HepG2 (cell line): Measurements from ENCODE around the gene GRPEL2. TPM values are rescaled to one million over a fixed set of nuclear protein-coding genes. Genes with fewer than 3 reads are reported as not detected.

ENCODE experiments used
- ATAC-seq: fragments of 200-7000 bp; cut with Tn5 transposase; 3 replicates; pipeline ENCODE4 v1.9.1; 2020; ENCODE audit warnings: mild to moderate bottlenecking, moderate library complexity
- BruUV-seq: library from RNA; stranded (reverse); fragments of 400-500 nt; replicated peaks from 2 replicates; lab custom pipeline; 2021; lab: Mats Ljungman, UMichigan
- CTCF ChIA-PET: fragments of 300-600 bp; formaldehyde crosslinking; extraction: SDS; loops from one replicate; lab custom pipeline; 2021; ENCODE audit warnings: low total read pairs, inconsistent platforms, low intra/inter-chr PET ratio; lab: Yijun Ruan, JAX
- POLR2A ChIA-PET: fragments of 350-600 bp; sonication (Branson Sonifier 250); formaldehyde crosslinking; loops from one replicate; lab custom pipeline; 2020; ENCODE audit warnings: antibody characterized with exemption, inconsistent platforms; lab: Yijun Ruan, JAX
- DNase-seq: peaks from one replicate; pipeline ENCODE4 v3.0.0-alpha.2; 2015; ENCODE audit warnings: low spot score
- FAIRE-seq: peaks from 3 replicates; lab custom pipeline; 2011; peaks lifted over from hg19 to GRCh38; lab: Jason Lieb, UNC
- H2AFZ ChIP-seq: one replicate; pipeline ENCODE4 v1.6.1; 2011; ENCODE audit warnings: low read length, inconsistent platforms
- H3K27ac ChIP-seq: fragments of 300-600 bp; 3 replicates; pipeline ENCODE4 v1.8.0; 2011; ENCODE audit warnings: mixed run types, mild to moderate bottlenecking, mixed read lengths, low read length, inconsistent platforms; ENCODE audit not compliant: insufficient read depth; ENCODE audit errors: extremely low read length
- H3K27me3 ChIP-seq, 2 experiments: fragments of 200-600 bp in 1 of 2; 2 replicates in 1 of 2; 3 replicates in 1 of 2; pipeline versions ENCODE4 v1.6.0 to v1.8.0; 2011; ENCODE audit warnings: low read length in 2 of 2, mild to moderate bottlenecking in 2 of 2, moderate library complexity in 2 of 2, inconsistent platforms in 1 of 2; ENCODE audit not compliant: insufficient read depth in 2 of 2, control insufficient read depth in 1 of 2
- H3K36me3 ChIP-seq, 2 experiments: fragments of 200-600 bp in 1 of 2; replicated peaks in 1 of 2; 2 replicates in 1 of 2; 3 replicates in 1 of 2; pipeline versions ENCODE4 v1.5.1 to v1.8.0; 2011; ENCODE audit warnings: low read length in 2 of 2, inconsistent platforms in 1 of 2; ENCODE audit not compliant: insufficient read depth in 2 of 2, control insufficient read depth in 1 of 2
- H3K4me1 ChIP-seq: 2 replicates; pipeline ENCODE4 v1.5.1; 2012; ENCODE audit warnings: low read length, inconsistent platforms; ENCODE audit not compliant: insufficient read depth
- H3K4me2 ChIP-seq: 2 replicates; pipeline ENCODE4 v1.6.0; 2011; ENCODE audit warnings: low read depth, low read length, inconsistent platforms
- H3K4me3 ChIP-seq, 3 experiments: fragments of 200-600 bp in 1 of 3; sonication (generic), shearing (Covaris generic) in 1 of 3; replicated peaks in 1 of 3; 2 replicates each; pipeline ENCODE4 v1.5.1; 2011 to 2016; ENCODE audit warnings: low read length in 3 of 3, inconsistent platforms in 2 of 3, low read depth in 2 of 3, mild to moderate bottlenecking in 2 of 3, control low read depth in 1 of 3, mixed read lengths in 1 of 3; ENCODE audit not compliant: insufficient read depth in 1 of 3
- H3K79me2 ChIP-seq: one replicate; pipeline ENCODE4 v1.6.1; 2011; ENCODE audit warnings: low read length, inconsistent platforms; ENCODE audit not compliant: insufficient read depth
- H3K9ac ChIP-seq: 2 replicates; pipeline ENCODE4 v1.6.0; 2011; ENCODE audit warnings: mild to moderate bottlenecking, low read depth, low read length, inconsistent platforms; ENCODE audit not compliant: insufficient read depth
- H3K9me3 ChIP-seq: 2 replicates; pipeline ENCODE4 v1.5.1; 2012; ENCODE audit warnings: mild to moderate bottlenecking, low read length
- H4K20me1 ChIP-seq: 2 replicates; pipeline ENCODE4 v1.6.0; 2011; ENCODE audit warnings: inconsistent platforms, mild to moderate bottlenecking, low read length, moderate library complexity; ENCODE audit not compliant: insufficient read depth
- CEBPB ChIP-seq: IDR thresholded peaks from 2 replicates; pipeline ENCODE4 v1.6.1; 2011; ENCODE audit warnings: low read depth, low read length, improper control_type of control experiment, borderline replicate concordance
- CEBPG ChIP-seq: IDR thresholded peaks from 2 replicates; pipeline ENCODE4 v1.6.1; 2016
- HNF4A ChIP-seq: sonication (generic); formaldehyde crosslinking; IDR thresholded peaks from 2 replicates; pipeline ENCODE4 v1.4.0; 2020; ENCODE audit warnings: missing genetic modification reagents
- KDM1A ChIP-seq: IDR thresholded peaks from 2 replicates; pipeline ENCODE4 v1.6.1; 2016; ENCODE audit warnings: missing compliant biosample characterization
- SAP130 ChIP-seq: IDR thresholded peaks from 2 replicates; pipeline ENCODE4 v1.6.1; 2016; ENCODE audit warnings: low read depth
- SIN3B ChIP-seq: fragments of 150-350 bp; IDR thresholded peaks from 2 replicates; pipeline ENCODE4 v1.6.1; 2014; ENCODE audit warnings: low read length
- ZMYM3 ChIP-seq: sonication (generic); formaldehyde crosslinking; IDR thresholded peaks from 2 replicates; pipeline ENCODE4 v1.5.1; 2020; ENCODE audit warnings: mild to moderate bottlenecking, missing genetic modification reagents
- ZNF629 ChIP-seq: sonication (generic); formaldehyde crosslinking; conservative IDR thresholded peaks from 2 replicates; pipeline ENCODE4 v1.5.0; 2020; ENCODE audit warnings: missing genetic modification reagents
- ZNF883 ChIP-seq: sonication (generic); formaldehyde crosslinking; IDR thresholded peaks from 2 replicates; pipeline ENCODE4 v1.5.1; 2020; ENCODE audit warnings: mild to moderate bottlenecking, missing genetic modification reagents; ENCODE audit errors: not compliant biosample characterization
- WGBS: methylation state at CpG from one replicate; pipeline ENCODE4 v1.1.6; 2017; ENCODE audit warnings: low lambda C conversion rate; 5-methylcytosine and 5-hydroxymethylcytosine counted together
- in situ Hi-C: cut with HindIII; loops from 2 replicates; pipeline ENCODE4 v1.10.0; 2017; ENCODE audit warnings: low pct_unique_long_range_greater_than_20kb; ENCODE audit not compliant: extremely low pct_ligation_motif_present
- intact Hi-C: fragments of 100-400 bp; cut with micrococcal nuclease; formaldehyde crosslinking; loops from one replicate; pipeline ENCODE4 v1.10.0; 2022; ENCODE audit not compliant: unreplicated experiment
- polyA plus RNA-seq, 8 experiments: library from polyadenylated mRNA; depleted of rRNA in 3 of 8; stranded (reverse) in 7 of 8; unstranded in 1 of 8; fragments of >200 nt; fragmentation: Illumina TruSeq in 4 of 8; extraction: Trizol in 4 of 8; gene quantifications; 2 replicates each; pipeline versions ENCODE4 v1.2.1 to v1.2.3, GENCODE V29; 2011 to 2016; ENCODE audit warnings: low read depth in 4 of 8, missing spikeins in 1 of 8, mixed read lengths in 1 of 8; ENCODE audit not compliant: insufficient read depth in 1 of 8
- total RNA-seq, 5 experiments: library from RNA; depleted of rRNA; stranded (reverse); fragments of >200 nt; fragmentation: Illumina TruSeq; extraction: Trizol; gene quantifications; 2 replicates each; pipeline ENCODE4 v1.2.3, GENCODE V29; 2016; ENCODE audit warnings: low read depth in 1 of 5

GRPEL2 gene
- total and polyA plus RNA-seq, 2 of the 13 experiments (the other 11 are each of a cell fraction or from before 2014, with no cell fraction given), result 13.1 to 16.6 TPM

GRCh38 chr5:149366169-149366729, 20.9 kb downstream of the GRPEL2 start:
- H3K9me3 ChIP-seq, result no peaks in the 10 kb centered on the region
- intact Hi-C loops, result no loop called here
- H3K36me3 ChIP-seq, result no peaks in the 10 kb centered on the region
- in situ Hi-C loops, result loop anchor here (5.0 kb wide), 1 partner anchor 196 kb away; no protein-coding TSS in a partner anchor
- H3K27ac ChIP-seq, result no peak overlapping the region
- TF ChIP-seq KDM1A (CRISPR knock-in tag) (no peak), CEBPB (peak; percentile 25; the same call in 1 of the 2 replicates), CEBPG (peak; percentile 28; the same call in 1 of the 2 replicates), HNF4A (CRISPR knock-in tag) (peak; percentile 56), ZMYM3 (CRISPR knock-in tag) (peak; percentile 56; the same call in 1 of the 2 replicates), ZNF883 (CRISPR knock-in tag) (no peak), ZNF629 (CRISPR knock-in tag) (peak; percentile 94), SAP130 (CRISPR knock-in tag) (no peak), SIN3B (no peak)
- TF ChIP-seq, all 625 proteins: peak for 5
- Histone ChIP-seq H3K4me1 (peaks cover 41% of the 10 kb centered on the region), H2AFZ (no peak overlapping the region), H3K27me3 (no peaks in the 10 kb centered on the region; a peak in 1 of 5 replicates), H3K9ac (no peak overlapping the region), H3K4me3 (no peak overlapping the region), H3K79me2 (no peaks in the 10 kb centered on the region), H4K20me1 (no peaks in the 10 kb centered on the region), H3K4me2 (peak overlapping the region; percentile 28; the same call in 1 of the 2 replicates)
- CTCF ChIA-PET, result interaction anchor here (1.1 to 2.6 kb wide), 2 partner anchors 49 to 65 kb away, joined by 3 to 23 read pairs; no protein-coding TSS in a partner anchor
- DNase-seq (peak; percentile 28), ATAC-seq (peak; percentile 51), FAIRE-seq (no peak)
- WGBS, result 0% methylated on average over 1 of the region's 1 CpG
- POLR2A ChIA-PET, result interaction anchor here (1.3 to 1.8 kb wide), 3 partner anchors 8 to 45 kb away, joined by 4 to 9 read pairs (median 7); partner anchors contain the start of genes GRPEL2 and PCYOX1L
- BruUV-seq, result no TSS peak
